ENCODE data around the gene RDX.

Gene RDX

DNA sequence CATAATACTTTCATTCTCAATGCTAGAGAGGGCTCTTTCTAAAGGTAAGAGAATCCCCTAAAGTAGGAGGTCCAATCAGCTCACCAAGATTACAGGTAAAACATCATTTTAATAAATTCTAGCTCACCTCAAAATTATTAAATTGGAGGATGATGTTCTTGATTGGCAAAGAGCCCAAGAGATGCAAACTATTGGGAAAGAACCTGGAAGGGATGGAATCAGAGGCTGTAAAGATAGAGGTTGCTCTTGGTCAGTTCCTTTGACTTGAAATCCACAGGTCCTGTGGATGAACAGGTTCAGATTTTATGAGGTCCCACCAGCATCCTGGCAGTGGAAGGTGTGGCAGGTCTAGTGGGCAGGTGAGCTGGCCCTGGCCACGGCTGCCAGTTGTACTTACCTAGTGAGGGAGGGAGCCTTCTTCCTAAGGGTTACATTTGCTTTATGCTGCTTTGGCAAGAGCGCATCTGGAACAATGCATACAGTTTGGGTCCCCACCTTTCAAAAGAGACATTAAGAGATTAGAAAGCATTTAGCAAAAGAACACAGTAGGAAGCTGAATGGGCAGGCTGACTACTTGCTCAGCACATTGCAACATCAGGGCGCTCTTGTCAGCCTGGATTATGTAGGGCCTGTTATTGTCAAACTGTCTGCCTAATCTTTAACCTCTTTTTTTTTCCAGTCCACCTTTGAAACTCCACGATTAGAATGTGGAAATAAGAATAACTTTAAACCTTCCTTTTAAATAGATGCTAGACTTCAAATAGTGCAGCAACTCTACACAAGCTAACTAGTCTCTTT lies 97.0 kb downstream of the RDX start:
- Histone ChIP-seq H3K9ac (ENCODE audit: low read length) (no peak overlapping the region), H3K27ac (ENCODE audit: low read length) (no peak overlapping the region), H3K27me3 (replicated peaks; ENCODE audit: insufficient read depth, low read length) (no peaks in the 10 kb centered on the region), H2AFZ (ENCODE audit: low read length) (no peak overlapping the region), H4K20me1 (ENCODE audit: insufficient read depth, low read length) (no peaks in the 10 kb centered on the region), H3K4me2 (ENCODE audit: low read depth, low read length) (no peak overlapping the region), H3K9me3 (replicated peaks; ENCODE audit: insufficient read depth, low read length) (no peaks in the 10 kb centered on the region), H3F3A (ENCODE audit: insufficient read depth, low read length) (no peaks in the 10 kb centered on the region), H3K4me3 (ENCODE audit: low read length) (no peak overlapping the region), H3K79me2 (ENCODE audit: low read length) (no peaks in the 10 kb centered on the region), H3K36me3 (replicated peaks; ENCODE audit: insufficient read depth, low read length) (no peaks in the 10 kb centered on the region), H3K4me1 (ENCODE audit: low read length) (no peaks in the 10 kb centered on the region), H3K9me2 (replicated peaks; ENCODE audit: insufficient read depth, low read length) (no peaks in the 10 kb centered on the region)
- no peak for DNase-seq
- TF ChIP-seq EZH2phosphoT487 (IDR thresholded peaks at IDR 0.05; ENCODE audit: low read length) = no peak
- no peak for TF ChIP-seq EZH2 (optimal IDR thresholded peaks at IDR 0.05; ENCODE audit: low read depth, low read length)
- TF ChIP-seq, protein P1, sequence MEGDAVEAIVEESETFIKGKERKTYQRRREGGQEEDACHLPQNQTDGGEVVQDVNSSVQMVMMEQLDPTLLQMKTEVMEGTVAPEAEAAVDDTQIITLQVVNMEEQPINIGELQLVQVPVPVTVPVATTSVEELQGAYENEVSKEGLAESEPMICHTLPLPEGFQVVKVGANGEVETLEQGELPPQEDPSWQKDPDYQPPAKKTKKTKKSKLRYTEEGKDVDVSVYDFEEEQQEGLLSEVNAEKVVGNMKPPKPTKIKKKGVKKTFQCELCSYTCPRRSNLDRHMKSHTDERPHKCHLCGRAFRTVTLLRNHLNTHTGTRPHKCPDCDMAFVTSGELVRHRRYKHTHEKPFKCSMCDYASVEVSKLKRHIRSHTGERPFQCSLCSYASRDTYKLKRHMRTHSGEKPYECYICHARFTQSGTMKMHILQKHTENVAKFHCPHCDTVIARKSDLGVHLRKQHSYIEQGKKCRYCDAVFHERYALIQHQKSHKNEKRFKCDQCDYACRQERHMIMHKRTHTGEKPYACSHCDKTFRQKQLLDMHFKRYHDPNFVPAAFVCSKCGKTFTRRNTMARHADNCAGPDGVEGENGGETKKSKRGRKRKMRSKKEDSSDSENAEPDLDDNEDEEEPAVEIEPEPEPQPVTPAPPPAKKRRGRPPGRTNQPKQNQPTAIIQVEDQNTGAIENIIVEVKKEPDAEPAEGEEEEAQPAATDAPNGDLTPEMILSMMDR (IDR thresholded peaks at IDR 0.05; ENCODE audit: low read length) = no peak

DNA sequence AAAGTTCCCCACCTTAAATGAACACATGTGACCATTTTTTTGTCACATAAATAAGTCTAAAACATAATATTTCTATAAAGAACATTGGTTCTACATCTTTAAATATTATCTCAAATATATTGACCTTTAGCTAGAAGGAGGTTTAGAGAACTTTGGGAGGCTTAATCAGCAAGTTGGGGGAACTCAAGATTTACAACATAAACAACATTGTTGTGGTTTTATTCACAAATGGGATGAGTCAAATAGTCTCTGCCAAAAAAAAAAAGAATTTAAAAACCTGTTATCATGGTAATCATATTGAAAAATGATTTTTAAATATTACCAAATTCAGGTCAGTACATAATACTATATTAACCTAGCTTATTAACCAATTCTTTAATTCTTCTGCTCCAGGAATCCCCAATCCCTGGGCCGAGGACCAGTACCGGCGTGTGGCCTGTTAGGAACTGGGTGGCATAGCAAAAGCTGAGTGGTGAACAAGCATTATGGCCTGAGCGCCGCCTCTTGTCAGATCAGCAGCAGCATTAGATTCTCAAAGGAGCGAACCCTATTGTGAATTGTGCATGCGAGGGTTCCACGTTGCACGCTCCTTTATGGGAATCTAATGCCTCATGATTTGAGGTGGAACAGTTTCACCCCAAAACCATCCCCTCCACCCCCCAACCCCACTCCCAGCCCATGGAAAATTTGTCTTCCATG lies 98.2 kb downstream of the RDX start:
- Histone ChIP-seq H2AFZ (ENCODE audit: low read length) (no peak overlapping the region), H3K27me3 (replicated peaks; ENCODE audit: insufficient read depth, low read length) (no peaks in the 10 kb centered on the region), H4K20me1 (ENCODE audit: insufficient read depth, low read length) (no peaks in the 10 kb centered on the region), H3K9me3 (replicated peaks; ENCODE audit: insufficient read depth, low read length) (no peaks in the 10 kb centered on the region), H3K79me2 (ENCODE audit: low read length) (no peaks in the 10 kb centered on the region), H3F3A (ENCODE audit: insufficient read depth, low read length) (no peaks in the 10 kb centered on the region), H3K4me2 (ENCODE audit: low read depth, low read length) (no peak overlapping the region), H3K9me2 (replicated peaks; ENCODE audit: insufficient read depth, low read length) (no peaks in the 10 kb centered on the region), H3K36me3 (replicated peaks; ENCODE audit: insufficient read depth, low read length) (no peaks in the 10 kb centered on the region), H3K27ac (ENCODE audit: low read length) (no peak overlapping the region), H3K4me3 (ENCODE audit: low read length) (no peak overlapping the region), H3K9ac (ENCODE audit: low read length) (no peak overlapping the region), H3K4me1 (ENCODE audit: low read length) (no peaks in the 10 kb centered on the region)
- TF ChIP-seq, protein P1 (IDR thresholded peaks at IDR 0.05; ENCODE audit: low read length) = no peak
- TF ChIP-seq EZH2phosphoT487 (IDR thresholded peaks at IDR 0.05; ENCODE audit: low read length) (no peak), EZH2 (optimal IDR thresholded peaks at IDR 0.05; ENCODE audit: low read depth, low read length) (no peak)
- DNase-seq = no peak

DNA sequence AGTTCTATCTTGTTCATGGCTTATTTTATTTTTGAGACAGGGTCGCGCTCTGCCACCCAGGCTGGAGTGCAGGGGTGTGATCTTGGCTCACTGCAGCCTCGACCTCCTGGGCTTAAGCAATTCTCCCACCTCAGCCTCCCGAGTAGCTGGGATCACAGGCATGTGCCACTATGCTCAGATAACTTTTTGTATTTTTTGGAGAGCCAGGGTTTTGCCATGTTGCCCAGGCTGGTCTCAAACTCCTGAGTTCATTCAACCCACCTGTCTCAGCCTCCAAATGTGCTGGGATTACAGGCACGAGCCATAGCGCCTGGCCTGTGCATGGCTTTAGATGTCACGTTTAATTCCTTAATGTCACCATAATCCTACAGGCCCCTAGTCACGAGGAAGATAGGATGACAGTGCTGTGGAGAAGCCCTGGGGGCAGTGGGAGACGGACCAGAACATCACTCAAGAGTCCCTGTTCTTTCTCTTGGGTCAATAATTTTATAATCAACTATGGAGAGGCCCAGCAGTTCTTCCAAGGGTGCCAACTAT lies 99.5 kb downstream of the RDX start:
- H3K4me1 ChIP-seq (ENCODE audit: low read length) = no peaks in the 10 kb centered on the region
- no peaks in the 10 kb centered on the region for H3K36me3 ChIP-seq (replicated peaks; ENCODE audit: insufficient read depth, low read length)
- no peaks in the 10 kb centered on the region for H3K9me3 ChIP-seq (replicated peaks; ENCODE audit: insufficient read depth, low read length)
- H4K20me1 ChIP-seq (ENCODE audit: insufficient read depth, low read length) = no peaks in the 10 kb centered on the region
- TF ChIP-seq, protein P1 (IDR thresholded peaks at IDR 0.05; ENCODE audit: low read length) = no peak
- no peak for TF ChIP-seq EZH2phosphoT487 (IDR thresholded peaks at IDR 0.05; ENCODE audit: low read length)
- TF ChIP-seq EZH2 (optimal IDR thresholded peaks at IDR 0.05; ENCODE audit: low read depth, low read length) = no peak
- no peaks in the 10 kb centered on the region for H3K9me2 ChIP-seq (replicated peaks; ENCODE audit: insufficient read depth, low read length)
- H2AFZ ChIP-seq (ENCODE audit: low read length) = no peak overlapping the region
- DNase-seq = no peak
- H3K27me3 ChIP-seq (replicated peaks; ENCODE audit: insufficient read depth, low read length) = no peaks in the 10 kb centered on the region
- no peak overlapping the region for H3K4me3 ChIP-seq (ENCODE audit: low read length)
- no peaks in the 10 kb centered on the region for H3K79me2 ChIP-seq (ENCODE audit: low read length)
- no peaks in the 10 kb centered on the region for H3F3A ChIP-seq (ENCODE audit: insufficient read depth, low read length)
- H3K27ac ChIP-seq (ENCODE audit: low read length) = no peak overlapping the region
- H3K4me2 ChIP-seq (ENCODE audit: low read depth, low read length) = no peak overlapping the region
- H3K9ac ChIP-seq (ENCODE audit: low read length) = no peak overlapping the region
